ENCODE results near the gene ACADS.

- TF ChIP-seq CTCF (IDR thresholded peaks at IDR 0.05) (no peak), POLR2A (IDR thresholded peaks at IDR 0.05) (no peak)
Measured at GRCh38 chr12:120705618-120706017, 20.0 kb upstream of the ACADS start.

Data from heart left ventricle (tissue), 13 donors.